Ovary (tissue), 9 donors: Measurements from ENCODE around the gene ITPK1. TPM values are rescaled to one million over a fixed set of nuclear protein-coding genes. Genes with fewer than 3 reads are reported as not detected.
A peak's percentile ranks its signal among the peaks of the same experiment; 100 is the strongest.
"Not testable (repeated sequence)": the region's sequence is repeated elsewhere in the genome, so short reads cannot be mapped to it uniquely, and the experiment has no call there.

ENCODE experiments used
- DNase-seq, 5 donors: peaks; one replicate each; pipeline ENCODE4 v3.0.0-alpha.2; 2019 to 2020
- H3K27ac ChIP-seq, 2 donors: fragments of 200-600 bp; one replicate each; pipeline versions ENCODE4 v1.5.1 to v1.8.0; 2019 to 2022
- H3K27me3 ChIP-seq: fragments of 200-600 bp; one replicate; pipeline ENCODE4 v1.8.0; 2022
- H3K36me3 ChIP-seq: fragments of 200-600 bp; sonication (generic); one replicate; pipeline ENCODE4 v1.5.1; 2019
- H3K4me1 ChIP-seq: one replicate; pipeline ENCODE4 v1.8.1; 2013; ENCODE audit warnings: mild to moderate bottlenecking, moderate library complexity; ENCODE audit not compliant: insufficient read depth
- H3K4me3 ChIP-seq: fragments of 200-600 bp; sonication (generic); one replicate; pipeline ENCODE4 v1.5.1; 2017
- H3K9me3 ChIP-seq, 2 donors: fragments of 200-600 bp in 1 of 2; sonication (generic) in 1 of 2; one replicate each; pipeline versions ENCODE4 v1.5.1 to v1.8.1; 2013 to 2019; ENCODE audit warnings: mild to moderate bottlenecking in 1 of 2, moderate library complexity in 1 of 2
- CTCF ChIP-seq, 3 donors: fragments of 450-650 bp in 2 of 3; fragments of 200-600 bp in 1 of 3; IDR thresholded peaks; one replicate each; pipeline versions ENCODE4 v1.5.1 to v1.8.0; 2016 to 2022; ENCODE audit warnings: antibody characterized with exemption in 3 of 3, mild to moderate bottlenecking in 1 of 3
- EP300 ChIP-seq: sonication (generic); formaldehyde crosslinking; IDR thresholded peaks from one replicate; pipeline ENCODE4 v1.6.1; 2017; ENCODE audit warnings: antibody characterized with exemption
- POLR2A ChIP-seq: fragments of 450-650 bp; IDR thresholded peaks from one replicate; pipeline ENCODE4 v1.6.1; 2017; ENCODE audit warnings: antibody characterized with exemption, mild to moderate bottlenecking, moderate library complexity
- WGBS, 3 donors: extraction: QIAGEN DNeasy Blood & Tissue Kit in 1 of 3; methylation state at CpG; one replicate each; pipeline versions ENCODE4 v1.1.5 to v1.1.7; 2013 to 2017; 5-methylcytosine and 5-hydroxymethylcytosine counted together
- intact Hi-C, 4 donors: fragments of 100-400 bp; cut with DNase I; formaldehyde crosslinking; loops; one replicate each; pipeline versions ENCODE4 v1.11.0 to v1.15.1; 2022 to 2023
- polyA plus RNA-seq, 2 donors: library from polyadenylated mRNA; stranded (reverse); fragments of 200-250 nt in 1 of 2; fragments of 350-450 nt in 1 of 2; fragmentation: Illumina TruSeq in 1 of 2; extraction: RNeasy Lipid Tissue Mini Kit (QIAGEN cat#74804) in 1 of 2; gene quantifications; one replicate each; pipeline ENCODE4 v1.2.3, GENCODE V29; 2013 to 2014
- total RNA-seq, 7 donors: library from RNA; depleted of rRNA in 2 of 7; stranded (reverse); fragments of >200 nt in 2 of 7; fragmentation: NEBNext Ultra II Directional in 3 of 7; extraction: Animal tissue kit (Norgen Biotek cat#: 25700) in 3 of 7; gene quantifications; one replicate each; pipeline versions ENCODE4 v1.1.0 to v1.2.4, GENCODE V29; 2016 to 2023
- donor health status: DM: no; HTN: no; CAD: no; lungs with moderate emphysema.
- donor health status: DM: no; HTN: no; CAD: no.
- donor health status: Bipolar disorder and iron deficiency.
- donor health status: DM: yes; HTN: yes; CAD: no.
- donor health status: DM: no; HTN: no; CAD: no.
- donor health status: DM: yes; HTN: yes; CAD: no.

The ITPK1 gene
- total and polyA plus RNA-seq, 9 donors = 23.6 to 57.8 (median 49.3) TPM

DNA sequence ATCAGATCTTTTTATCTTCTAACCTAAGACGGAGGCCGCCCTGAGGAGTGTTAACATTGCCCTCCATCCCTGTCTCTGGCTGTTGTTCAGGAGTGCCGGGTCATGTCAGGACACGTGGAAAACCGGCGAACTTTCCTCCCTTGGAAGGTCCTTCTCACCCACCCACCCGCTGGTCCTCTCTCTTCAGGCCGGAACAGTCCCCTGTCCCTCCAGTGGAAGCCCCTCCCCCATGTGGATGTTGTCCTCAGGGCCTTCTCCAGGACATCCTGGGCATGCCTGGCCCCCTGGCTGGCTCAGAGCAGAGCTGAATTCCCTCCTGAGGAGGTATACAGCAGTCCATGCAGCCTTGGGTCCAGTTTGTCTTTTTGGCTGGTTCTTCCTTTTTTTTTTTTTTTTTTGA lies 20.3 kb upstream of the ITPK1 start:
- H3K36me3 ChIP-seq = no peaks in the 10 kb centered on the region
- H3K4me3 ChIP-seq = no peak overlapping the region
- no peak overlapping the region for H3K27ac ChIP-seq
- intact Hi-C loops = loop anchor here in 2 of 4 donors (5.0 kb wide), 1 partner anchor 184 kb away; no protein-coding TSS in a partner anchor
- H3K4me1 ChIP-seq = no peaks in the 10 kb centered on the region
- H3K27me3 ChIP-seq = no peaks in the 10 kb centered on the region
- WGBS, 3 donors = 64 to 68% (median 67%) methylated on average over 8 of the region's 8 CpGs
- DNase-seq = no peak
- no peak for TF ChIP-seq CTCF (IDR thresholded peaks at IDR 0.05)
- no peak for TF ChIP-seq POLR2A
- TF ChIP-seq EP300 = no peak
- no peaks in the 10 kb centered on the region for H3K9me3 ChIP-seq

- TF ChIP-seq CTCF (IDR thresholded peaks at IDR 0.05) (no peak), POLR2A (no peak)
- H3K27me3 ChIP-seq = no peaks in the 10 kb centered on the region
- WGBS, 3 donors = 73 to 90% (median 84%) methylated on average over 5 of the region's 5 CpGs
- intact Hi-C loops = loop anchor here in 2 of 4 donors (5.0 kb wide), 1 partner anchor 183 kb away; no protein-coding TSS in a partner anchor
- H3K4me1 ChIP-seq = no peaks in the 10 kb centered on the region
- H3K4me3 ChIP-seq = no peak overlapping the region
- H3K27ac ChIP-seq = no peak overlapping the region
- H3K9me3 ChIP-seq = no peaks in the 10 kb centered on the region
- DNase-seq = no peak
- H3K36me3 ChIP-seq = no peaks in the 10 kb centered on the region
These were observed 19.7 kb upstream of the ITPK1 start for GRCh38 chr14:93135399-93135798.

DNA sequence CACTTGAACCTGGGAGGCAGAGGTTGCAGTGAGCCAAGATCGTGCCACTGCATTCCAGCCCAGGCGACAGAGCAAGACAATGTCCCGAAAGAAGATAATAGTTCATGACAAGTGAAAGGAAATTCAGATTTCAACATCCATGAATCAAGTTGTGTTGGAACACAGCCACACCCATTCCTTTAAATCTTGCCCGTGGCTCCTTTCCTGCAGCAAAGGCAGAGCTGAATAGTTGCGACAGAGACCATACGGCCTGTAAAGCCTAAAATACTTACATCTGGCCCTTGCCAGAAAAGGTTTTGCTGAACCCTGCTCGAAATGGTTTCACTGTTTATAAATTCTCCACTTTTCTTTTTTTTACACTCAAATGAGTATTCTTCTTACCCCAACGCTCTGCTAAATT lies 17.7 kb upstream of the ITPK1 start:
- Histone ChIP-seq H3K27ac (no peak overlapping the region), H3K36me3 (no peaks in the 10 kb centered on the region), H3K4me1 (no peaks in the 10 kb centered on the region), H3K9me3 (no peaks in the 10 kb centered on the region), H3K4me3 (no peak overlapping the region), H3K27me3 (no peaks in the 10 kb centered on the region)
- WGBS, 3 donors = 56 to 61% (median 60%) methylated on average over 8 of the region's 8 CpGs
- intact Hi-C loops = no loop called here
- TF ChIP-seq EP300 = no peak
- peak in 1 of 5 donors; percentile 36 for DNase-seq

DNA sequence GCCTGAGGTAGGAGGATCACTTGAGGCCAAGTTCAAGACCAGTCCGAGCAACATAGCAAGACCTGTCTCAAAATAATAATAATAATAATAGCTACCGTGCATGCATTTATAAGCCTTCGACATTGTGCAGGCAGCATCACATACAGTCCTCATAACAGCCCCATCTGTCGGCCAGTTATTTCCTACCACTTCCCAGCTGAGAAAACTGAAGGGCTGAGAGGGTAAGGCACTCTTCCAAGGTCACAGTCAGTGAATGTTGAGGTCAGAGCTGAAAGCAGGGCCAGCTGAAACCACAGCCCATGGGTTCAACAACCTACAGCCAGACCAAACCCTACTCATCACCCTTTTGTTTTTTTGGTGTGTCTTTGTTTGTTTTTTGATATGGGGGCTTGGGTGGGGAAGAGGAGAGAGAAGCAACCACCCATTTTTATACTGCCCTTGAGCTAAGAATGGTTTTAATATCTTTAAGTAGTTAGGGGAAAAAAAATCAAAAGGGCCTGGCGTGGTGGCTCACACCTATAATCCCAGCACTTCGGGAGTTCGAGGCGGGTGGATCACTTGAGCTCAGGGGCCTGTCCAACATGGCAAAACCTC lies 16.8 kb upstream of the ITPK1 start:
- TF ChIP-seq EP300 = no peak
- no peak for TF ChIP-seq POLR2A
- TF ChIP-seq CTCF (IDR thresholded peaks at IDR 0.05) = no peak
- H3K4me3 ChIP-seq = no peak overlapping the region
- intact Hi-C loops = no loop called here
- H3K9me3 ChIP-seq = no peaks in the 10 kb centered on the region
- H3K27ac ChIP-seq = no peak overlapping the region
- WGBS, 3 donors = 61 to 71% (median 68%) methylated on average over 8 of the region's 8 CpGs
- no peaks in the 10 kb centered on the region for H3K36me3 ChIP-seq
- no peak for DNase-seq
- no peaks in the 10 kb centered on the region for H3K4me1 ChIP-seq
- H3K27me3 ChIP-seq = no peaks in the 10 kb centered on the region

DNA sequence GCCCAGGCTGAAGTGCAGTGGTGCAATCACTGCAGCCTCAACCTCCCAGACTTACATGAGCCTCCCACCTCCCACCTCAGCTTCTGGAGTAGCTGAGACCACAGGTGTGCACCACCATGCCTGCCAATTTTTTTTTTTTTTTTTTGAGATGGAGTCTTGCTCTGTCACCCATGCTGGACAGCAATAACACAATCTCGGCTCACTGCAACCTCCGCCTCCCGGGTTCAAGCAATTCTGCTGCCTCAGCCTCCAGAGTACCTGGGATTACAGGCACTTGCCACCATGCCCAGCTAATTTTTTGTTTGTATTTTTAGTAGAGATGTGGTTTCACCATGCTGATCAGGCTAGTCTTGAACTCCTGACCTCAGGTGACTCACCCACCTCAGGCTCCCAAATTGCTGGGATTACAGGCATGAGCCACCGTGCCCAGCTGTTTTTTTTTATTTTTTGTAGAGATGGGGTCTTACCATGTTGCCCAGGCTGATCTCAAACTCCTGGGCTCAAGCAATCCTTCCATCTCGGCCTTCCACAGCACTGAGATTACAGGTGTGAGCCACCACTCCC lies 15.6 kb upstream of the ITPK1 start:
- 71 to 83% (median 75%) methylated on average over 5 of the region's 5 CpGs for WGBS, 3 donors
- intact Hi-C loops = not testable (repeated sequence)

More for the DNA sequence above, 15.6 kb upstream of the ITPK1 start:
- H3K27ac ChIP-seq, H3K27me3 ChIP-seq, H3K9me3 ChIP-seq, DNase-seq, H3K36me3 ChIP-seq, H3K4me1 ChIP-seq, H3K4me3 ChIP-seq: not testable (repeated sequence)
